Epithelial cell of esophagus (primary cell): ENCODE results near the gene RNF121.
A peak's percentile ranks its signal among the peaks of the same experiment; 100 is the strongest.

Experiments
- DNase-seq: peaks from one replicate; pipeline ENCODE4 v3.0.0; 2010; ENCODE audit warnings: low read depth
- H3K4me3 ChIP-seq: 2 replicates; pipeline ENCODE4 v1.5.1; 2011; ENCODE audit warnings: mild to moderate bottlenecking, low read length, control low read depth
- TF ChIP-seq, protein P1 (sequence below): IDR thresholded peaks from 2 replicates; pipeline ENCODE4 v1.5.1; 2011; ENCODE audit warnings: low read depth, mild to moderate bottlenecking, low read length, control low read depth, inconsistent platforms; ENCODE audit not compliant: insufficient read depth; ENCODE audit errors: missing control alignments

RNF121 gene

DNA sequence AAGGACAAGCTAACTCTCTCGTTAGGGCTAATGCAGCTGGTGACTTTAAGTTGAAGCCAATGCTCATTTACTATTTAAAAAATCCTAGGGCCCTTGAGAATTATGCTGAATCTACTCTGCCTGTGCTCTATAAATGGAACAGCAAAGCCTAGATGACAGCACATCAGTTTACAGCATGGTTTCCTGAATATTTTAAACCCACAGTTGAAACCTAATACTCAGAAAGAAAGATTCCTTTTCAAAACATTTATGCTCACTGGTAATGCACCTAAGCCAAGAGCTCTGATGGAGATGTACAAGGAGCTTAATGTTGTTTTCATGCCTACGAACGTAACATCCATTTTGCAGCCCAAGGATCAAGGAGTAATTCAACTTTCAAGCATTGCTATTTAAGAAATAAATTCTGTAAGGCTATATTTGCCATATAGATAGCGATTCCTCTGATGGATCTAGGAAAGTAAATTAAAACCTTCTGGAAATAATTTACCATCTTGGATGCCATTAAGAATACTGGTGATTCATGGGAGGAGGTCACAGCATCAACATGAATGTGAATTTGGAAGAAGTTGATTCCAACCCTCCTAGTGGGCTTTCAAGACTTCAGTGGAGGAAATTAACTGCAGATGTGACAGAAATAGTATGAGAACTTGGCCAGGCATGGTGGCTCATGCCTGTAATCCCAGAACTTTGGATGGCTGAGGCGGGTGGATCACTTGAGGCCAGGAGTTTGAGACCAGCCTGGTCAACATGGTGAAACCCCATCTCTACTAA lies 14.9 kb upstream of the RNF121 start:
- no peak overlapping the region for H3K4me3 ChIP-seq
- TF ChIP-seq, protein P1, sequence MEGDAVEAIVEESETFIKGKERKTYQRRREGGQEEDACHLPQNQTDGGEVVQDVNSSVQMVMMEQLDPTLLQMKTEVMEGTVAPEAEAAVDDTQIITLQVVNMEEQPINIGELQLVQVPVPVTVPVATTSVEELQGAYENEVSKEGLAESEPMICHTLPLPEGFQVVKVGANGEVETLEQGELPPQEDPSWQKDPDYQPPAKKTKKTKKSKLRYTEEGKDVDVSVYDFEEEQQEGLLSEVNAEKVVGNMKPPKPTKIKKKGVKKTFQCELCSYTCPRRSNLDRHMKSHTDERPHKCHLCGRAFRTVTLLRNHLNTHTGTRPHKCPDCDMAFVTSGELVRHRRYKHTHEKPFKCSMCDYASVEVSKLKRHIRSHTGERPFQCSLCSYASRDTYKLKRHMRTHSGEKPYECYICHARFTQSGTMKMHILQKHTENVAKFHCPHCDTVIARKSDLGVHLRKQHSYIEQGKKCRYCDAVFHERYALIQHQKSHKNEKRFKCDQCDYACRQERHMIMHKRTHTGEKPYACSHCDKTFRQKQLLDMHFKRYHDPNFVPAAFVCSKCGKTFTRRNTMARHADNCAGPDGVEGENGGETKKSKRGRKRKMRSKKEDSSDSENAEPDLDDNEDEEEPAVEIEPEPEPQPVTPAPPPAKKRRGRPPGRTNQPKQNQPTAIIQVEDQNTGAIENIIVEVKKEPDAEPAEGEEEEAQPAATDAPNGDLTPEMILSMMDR: no peak
- DNase-seq: no peak

DNA sequence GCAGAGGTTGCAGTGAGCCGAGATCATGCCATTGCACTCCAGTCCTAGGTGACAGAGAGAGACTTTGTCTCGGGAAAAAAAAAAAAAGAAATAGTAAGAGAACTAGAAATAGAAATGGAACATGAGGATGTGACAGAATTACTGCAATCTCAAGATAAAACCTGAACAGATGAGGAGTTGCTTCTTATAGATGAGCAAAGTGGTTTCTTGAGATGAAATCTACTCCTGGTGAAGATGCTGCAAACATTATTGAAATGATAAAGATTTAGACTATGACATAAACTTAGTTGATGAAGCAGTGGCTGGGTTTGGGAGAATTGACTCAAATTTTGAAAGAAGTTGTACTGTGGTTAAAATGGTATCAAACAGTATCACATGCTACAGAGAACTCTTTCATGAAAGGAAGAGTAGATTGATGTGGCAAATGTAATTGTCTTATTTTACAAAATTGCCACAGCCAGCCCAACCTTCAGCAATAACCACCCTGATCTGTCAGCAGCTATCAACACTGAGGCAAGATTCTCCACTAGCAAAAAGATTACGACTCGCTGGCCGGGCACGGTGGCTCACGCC lies 14.1 kb upstream of the RNF121 start:
- no peak overlapping the region for H3K4me3 ChIP-seq
- DNase-seq: no peak
- TF ChIP-seq, protein P1: no peak

DNA sequence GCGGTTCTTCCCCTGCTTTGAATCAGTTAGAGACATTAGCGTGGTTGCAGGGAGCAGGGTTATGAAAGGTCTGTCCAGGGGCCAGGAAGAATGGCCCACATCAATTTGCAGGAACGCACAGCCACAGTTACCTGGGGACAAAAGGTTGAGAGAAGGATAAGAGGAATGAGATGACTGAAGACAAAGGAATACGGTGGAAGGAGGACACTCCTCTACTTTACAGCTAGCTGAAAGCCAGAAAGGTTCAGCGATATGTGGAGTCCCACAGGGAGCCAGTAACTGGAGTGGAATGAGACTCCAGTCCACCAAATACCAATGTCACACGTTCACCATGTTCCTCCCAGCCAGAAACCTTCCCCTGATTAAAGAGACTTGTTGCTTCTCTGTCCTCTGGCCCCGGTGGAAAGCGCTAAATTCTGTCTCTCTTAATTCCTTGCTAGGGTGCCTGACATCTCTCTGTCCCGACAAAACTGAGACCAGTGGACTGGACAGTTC lies 11.2 kb upstream of the RNF121 start:
- TF ChIP-seq, protein P1: no peak
- H3K4me3 ChIP-seq: no peak overlapping the region
- DNase-seq: no peak

DNA sequence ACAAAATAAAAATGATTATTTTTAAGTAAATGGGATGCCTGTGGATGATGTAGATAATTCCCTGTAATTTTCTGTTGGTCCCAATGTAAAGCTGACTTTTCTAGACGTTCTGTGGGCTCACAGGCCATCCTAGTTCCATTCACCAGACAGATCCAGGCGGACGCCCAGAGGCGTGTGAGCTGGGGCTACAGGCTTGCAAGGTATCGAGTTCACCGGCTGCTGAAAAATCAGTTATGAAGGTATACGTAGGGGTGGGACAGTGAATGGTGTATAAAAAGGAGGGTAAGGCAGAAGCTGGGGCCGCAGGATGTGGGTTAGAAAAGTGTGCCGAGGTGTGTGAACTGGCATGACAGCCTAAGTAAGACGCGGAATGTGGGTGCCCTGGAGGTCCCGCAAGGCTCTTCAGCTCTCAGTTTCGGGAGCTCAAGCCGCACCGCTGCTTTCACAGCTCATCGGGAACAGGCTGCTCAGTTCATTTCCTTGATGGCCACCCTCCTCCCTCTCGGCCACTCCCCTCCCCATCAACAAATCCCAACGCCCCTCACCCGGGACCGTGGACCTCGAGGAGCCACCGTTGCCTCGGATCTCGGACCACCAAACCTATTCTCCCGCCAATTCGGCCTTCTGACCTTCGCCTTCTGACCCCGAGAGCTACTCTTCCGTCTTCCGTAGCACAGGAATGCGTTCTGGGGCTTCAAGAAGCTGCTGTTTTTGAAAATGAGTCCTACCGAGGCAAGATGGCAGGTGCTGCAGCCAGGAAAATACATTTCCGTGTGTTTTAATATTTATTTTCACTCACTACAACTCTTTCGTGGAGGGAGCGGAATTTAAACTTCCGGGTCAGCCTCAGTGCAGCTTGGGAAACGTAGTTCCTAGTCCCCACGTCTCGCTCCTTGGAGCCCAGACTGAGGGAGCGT lies 768 bp upstream of the RNF121 start, which contains the start of gene XNDC1N:
TSS of gene XNDC1N (minus strand) at position 775 of the 917 bp plus-strand sequence. CDS start 5,241 bp downstream, outside the sequence.
- TF ChIP-seq, protein P1: no peak
- DNase-seq: peak; percentile 89
- peak within 1 kb of the TSS; percentile 100 for H3K4me3 ChIP-seq

DNA sequence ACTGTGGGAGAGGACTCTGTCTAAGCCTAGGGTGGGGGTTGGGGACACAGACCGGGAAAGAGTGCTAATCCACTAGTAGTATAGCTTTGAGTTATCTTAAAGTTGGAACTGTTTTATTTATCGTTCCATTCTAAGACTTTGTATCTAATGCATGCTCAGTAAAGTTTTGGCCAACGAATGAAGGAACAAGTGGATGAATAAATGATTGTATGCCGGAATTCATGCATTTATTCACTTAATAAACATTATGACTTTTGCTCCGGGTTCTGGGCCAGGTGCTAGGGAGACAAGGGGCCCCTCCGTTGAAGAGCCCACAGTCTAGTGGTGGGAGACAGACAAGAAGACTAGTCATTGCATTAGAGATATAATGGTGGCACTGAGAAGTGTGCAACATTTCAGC lies 645 bp downstream of the RNF121 start:
- TF ChIP-seq, protein P1: no peak
- peak overlapping the region; percentile 100 for H3K4me3 ChIP-seq
- DNase-seq: no peak

DNA sequence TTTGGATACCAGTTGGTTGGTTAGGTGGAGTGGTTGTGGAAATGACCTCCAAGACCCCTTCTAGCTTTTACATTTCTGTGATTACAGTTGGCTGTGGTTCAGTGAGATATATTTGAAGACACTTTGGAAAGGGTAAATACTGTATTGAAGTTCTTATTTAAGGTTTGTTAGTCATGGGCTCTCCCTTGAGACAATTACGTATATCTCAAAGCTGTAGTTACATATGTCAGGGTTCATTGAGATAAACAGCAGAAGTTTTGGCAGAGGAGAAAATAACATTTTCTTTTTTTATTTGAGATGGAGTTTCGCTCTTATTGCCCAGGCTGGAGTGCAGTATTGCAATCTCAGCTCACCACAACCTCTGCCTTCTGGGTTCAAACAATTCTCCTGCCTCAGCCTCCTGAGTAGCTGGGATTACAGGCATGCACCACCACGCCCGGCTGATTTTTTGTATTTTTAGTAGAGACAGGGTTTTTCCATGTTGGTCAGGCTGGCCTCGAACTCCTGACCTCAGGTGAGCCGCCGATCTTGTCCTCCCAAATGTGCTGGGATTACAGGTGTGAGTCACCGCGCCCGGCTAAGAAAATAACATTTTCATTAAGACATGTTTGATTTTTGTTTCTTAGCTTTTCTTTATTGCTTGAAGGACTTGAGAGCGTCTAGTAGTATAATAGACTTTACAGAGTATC lies 1.9 kb downstream of the RNF121 start:
- DNase-seq: no peak
- H3K4me3 ChIP-seq: no peak overlapping the region
- TF ChIP-seq, protein P1: no peak
